HG02763 (cell line): ENCODE measurements around the gene PTOV1.

Source experiments
- ATAC-seq: cut with Tn5 transposase; IDR thresholded peaks from one replicate; pipeline ENCODE4 v1.9.1; 2021; ENCODE audit warnings: mild to moderate bottlenecking, moderate library complexity; ENCODE audit not compliant: unreplicated experiment

Gene PTOV1

GRCh38 chr19:49873129-49873521 lies 22.2 kb downstream of the PTOV1 start:
- no peak for ATAC-seq

GRCh38 chr19:49873834-49874233 lies 22.9 kb downstream of the PTOV1 start:
- no peak for ATAC-seq

- ATAC-seq = no peak
Measured at GRCh38 chr19:49874503-49875157, 23.7 kb downstream of the PTOV1 start.

GRCh38 chr19:49875177-49875576 lies 24.2 kb downstream of the PTOV1 start:
- no peak for ATAC-seq

- no peak for ATAC-seq
Measured at GRCh38 chr19:49875857-49876421, 25.0 kb downstream of the PTOV1 start.

GRCh38 chr19:49876422-49877019 lies 25.6 kb downstream of the PTOV1 start:
- ATAC-seq = peak; percentile 42

GRCh38 chr19:49877020-49877878 lies 26.3 kb downstream of the PTOV1 start, which contains the start of the genes AKT1S1 and TBC1D17:
TSS of gene AKT1S1 (minus strand) at chr19:49877355. CDS start at chr19:49873295, 4,060 bp downstream.
TSS of gene TBC1D17 (plus strand) at chr19:49877702. CDS start at chr19:49877724, 22 bp downstream.
- peak; percentile 55 for ATAC-seq

- peak; percentile 52 for ATAC-seq
Measured at GRCh38 chr19:49877879-49878743, 27.2 kb downstream of the PTOV1 start.

GRCh38 chr19:49878744-49879070 lies 27.7 kb downstream of the PTOV1 start:
- no peak for ATAC-seq

- no peak for ATAC-seq
Measured at GRCh38 chr19:49879243-49879963, 28.4 kb downstream of the PTOV1 start.

- ATAC-seq = no peak
Measured at GRCh38 chr19:49880162-49880869, 29.4 kb downstream of the PTOV1 start.

- no peak for ATAC-seq
Measured at GRCh38 chr19:49881186-49881585, 30.2 kb downstream of the PTOV1 start.

- no peak for ATAC-seq
Measured at GRCh38 chr19:49881672-49882394, 30.9 kb downstream of the PTOV1 start.

GRCh38 chr19:49882643-49883042 lies 31.7 kb downstream of the PTOV1 start:
- ATAC-seq = no peak

- ATAC-seq = no peak
Measured at GRCh38 chr19:49883094-49883493, 32.1 kb downstream of the PTOV1 start.

- ATAC-seq = no peak
Measured at GRCh38 chr19:49884109-49884508, 33.1 kb downstream of the PTOV1 start.

- no peak for ATAC-seq
Measured at GRCh38 chr19:49884760-49885159, 33.8 kb downstream of the PTOV1 start.

- no peak for ATAC-seq
Measured at GRCh38 chr19:49887037-49887664, 36.2 kb downstream of the PTOV1 start.
